Measurements from ENCODE around the gene SLC9A7. TPM values are rescaled to one million over a fixed set of nuclear protein-coding genes. Genes with fewer than 3 reads are reported as not detected.

SLC9A7 gene
- total RNA-seq, 1 experiment from 2014 or later = 13.1 TPM

GRCh38 chrX:46673620-46674359, 85.1 kb downstream of the SLC9A7 start:
- Histone ChIP-seq H3K4me3 (ENCODE audit: low read depth, low read length, poor library complexity, severe bottlenecking) (no peak overlapping the region), H3K9me3 (ENCODE audit: low read depth, low read length, poor library complexity, severe bottlenecking) (no peaks in the 10 kb centered on the region), H3K27ac (ENCODE audit: low read depth, low read length, poor library complexity, severe bottlenecking) (no peak overlapping the region), H3K27me3 (replicated peaks; ENCODE audit: insufficient read depth, low read depth, low read length, poor library complexity) (no peaks in the 10 kb centered on the region), H3K36me3 (ENCODE audit: insufficient read depth, low read length, poor library complexity, severe bottlenecking) (no peaks in the 10 kb centered on the region), H3K4me1 (ENCODE audit: insufficient read depth, low read length, poor library complexity, severe bottlenecking) (no peaks in the 10 kb centered on the region)
- intact Hi-C loops (cut with micrococcal nuclease; ENCODE audit: unreplicated experiment) = no loop called here
- DNase-seq (ENCODE audit: low spot score) = no peak
- no peak for TF ChIP-seq EZH2 (IDR thresholded peaks at IDR 0.05; ENCODE audit: borderline replicate concordance, low read depth, low read length, poor library complexity, severe bottlenecking)
- no peak for TF ChIP-seq CTCF (conservative IDR thresholded peaks at IDR 0.05; ENCODE audit: low read depth, low read length)
- ChIA-PET POLR2A (ENCODE audit: low non-redundant PET) (no interaction called here), CTCF (interaction anchor here (0.5 kb wide), 1 partner anchor 20 kb away, joined by 4 read pairs; no protein-coding TSS in a partner anchor)
- no TSS peak for BruUV-seq (replicated peaks)

- Histone ChIP-seq H3K4me3 (ENCODE audit: low read depth, low read length, poor library complexity, severe bottlenecking) (no peak overlapping the region), H3K27me3 (replicated peaks; ENCODE audit: insufficient read depth, low read depth, low read length, poor library complexity) (no peaks in the 10 kb centered on the region), H3K9me3 (ENCODE audit: low read depth, low read length, poor library complexity, severe bottlenecking) (no peaks in the 10 kb centered on the region), H3K36me3 (ENCODE audit: insufficient read depth, low read length, poor library complexity, severe bottlenecking) (no peaks in the 10 kb centered on the region), H3K4me1 (ENCODE audit: insufficient read depth, low read length, poor library complexity, severe bottlenecking) (no peaks in the 10 kb centered on the region), H3K27ac (ENCODE audit: low read depth, low read length, poor library complexity, severe bottlenecking) (no peak overlapping the region)
- no peak for DNase-seq (ENCODE audit: low spot score)
- no peak for TF ChIP-seq EZH2 (IDR thresholded peaks at IDR 0.05; ENCODE audit: borderline replicate concordance, low read depth, low read length, poor library complexity, severe bottlenecking)
- no peak for TF ChIP-seq CTCF (conservative IDR thresholded peaks at IDR 0.05; ENCODE audit: low read depth, low read length)
- BruUV-seq (replicated peaks) = no TSS peak
- intact Hi-C loops (cut with micrococcal nuclease; ENCODE audit: unreplicated experiment) = no loop called here
- POLR2A ChIA-PET (ENCODE audit: low non-redundant PET) = no interaction called here
- CTCF ChIA-PET = no interaction called here
Observed at GRCh38 chrX:46670316-46670715, 88.6 kb downstream of the SLC9A7 start.

- no peak for DNase-seq (ENCODE audit: low spot score)
- Histone ChIP-seq H3K27ac (ENCODE audit: low read depth, low read length, poor library complexity, severe bottlenecking) (no peak overlapping the region), H3K4me1 (ENCODE audit: insufficient read depth, low read length, poor library complexity, severe bottlenecking) (no peaks in the 10 kb centered on the region), H3K36me3 (ENCODE audit: insufficient read depth, low read length, poor library complexity, severe bottlenecking) (no peaks in the 10 kb centered on the region), H3K27me3 (replicated peaks; ENCODE audit: insufficient read depth, low read depth, low read length, poor library complexity) (no peaks in the 10 kb centered on the region), H3K9me3 (ENCODE audit: low read depth, low read length, poor library complexity, severe bottlenecking) (no peaks in the 10 kb centered on the region), H3K4me3 (ENCODE audit: low read depth, low read length, poor library complexity, severe bottlenecking) (no peak overlapping the region)
- ChIA-PET CTCF (no interaction called here), POLR2A (ENCODE audit: low non-redundant PET) (no interaction called here)
- TF ChIP-seq EZH2 (IDR thresholded peaks at IDR 0.05; ENCODE audit: borderline replicate concordance, low read depth, low read length, poor library complexity, severe bottlenecking) = no peak
- no peak for TF ChIP-seq CTCF (conservative IDR thresholded peaks at IDR 0.05; ENCODE audit: low read depth, low read length)
- BruUV-seq (replicated peaks) = no TSS peak
- intact Hi-C loops (cut with micrococcal nuclease; ENCODE audit: unreplicated experiment) = no loop called here
Observed at GRCh38 chrX:46666831-46667230, 92.1 kb downstream of the SLC9A7 start.

Data from A673 (cell line).